H9 (cell line): ENCODE results near the gene ACP1. TPM values are rescaled to one million over a fixed set of nuclear protein-coding genes. Genes with fewer than 3 reads are reported as not detected.

Experiments used
- DNase-seq: peaks from one replicate; pipeline ENCODE4 v3.0.0-alpha.2; 2017
- H2AFZ ChIP-seq: one replicate; pipeline ENCODE4 v1.6.1; 2013; ENCODE audit warnings: mild to moderate bottlenecking, low read length, control low read depth, moderate library complexity
- H2AK5ac ChIP-seq: 2 replicates; pipeline ENCODE4 v1.6.1; 2013; ENCODE audit warnings: low read length, control low read depth, mixed read lengths; ENCODE audit not compliant: insufficient read length
- H2BK120ac ChIP-seq: one replicate; pipeline ENCODE4 v1.6.1; 2013; ENCODE audit warnings: low read depth, mild to moderate bottlenecking, low read length, control low read depth, inconsistent platforms; ENCODE audit not compliant: poor library complexity, severe bottlenecking
- H2BK12ac ChIP-seq: 2 replicates; pipeline ENCODE4 v1.6.1; 2013; ENCODE audit warnings: low read length, control low read depth, mixed read lengths, low read depth; ENCODE audit not compliant: insufficient read length
- H2BK15ac ChIP-seq: 2 replicates; pipeline ENCODE4 v1.6.1; 2013; ENCODE audit warnings: low read depth, low read length, control low read depth
- H2BK20ac ChIP-seq: one replicate; pipeline ENCODE4 v1.6.1; 2013; ENCODE audit warnings: low read depth, mild to moderate bottlenecking, low read length, control low read depth, inconsistent platforms; ENCODE audit not compliant: poor library complexity, severe bottlenecking
- H2BK5ac ChIP-seq: 2 replicates; pipeline ENCODE4 v1.6.1; 2013; ENCODE audit warnings: low read length, control low read depth, mixed read lengths; ENCODE audit not compliant: insufficient read length
- H3K14ac ChIP-seq: 2 replicates; pipeline ENCODE4 v1.6.1; 2013; ENCODE audit warnings: low read length, control low read depth; ENCODE audit not compliant: insufficient read depth
- H3K18ac ChIP-seq: 2 replicates; pipeline ENCODE4 v1.6.1; 2013; ENCODE audit warnings: low read depth, mild to moderate bottlenecking, mixed read lengths, low read length, control low read depth; ENCODE audit not compliant: insufficient read length
- H3K23ac ChIP-seq: 2 replicates; pipeline ENCODE4 v1.6.1; 2013; ENCODE audit warnings: low read length, control low read depth, mixed read lengths, low read depth; ENCODE audit not compliant: insufficient read length
- H3K23me2 ChIP-seq: 2 replicates; pipeline ENCODE4 v1.6.1; 2013; ENCODE audit warnings: low read depth, mild to moderate bottlenecking, mixed read lengths, low read length, control low read depth; ENCODE audit not compliant: insufficient read length, poor library complexity, severe bottlenecking
- H3K27ac ChIP-seq: 2 replicates; pipeline ENCODE4 v1.5.1; 2013; ENCODE audit warnings: low read length, control low read depth, mixed read lengths, low read depth; ENCODE audit not compliant: insufficient read length
- H3K27me3 ChIP-seq: 2 replicates; pipeline ENCODE4 v1.6.1; 2013; ENCODE audit warnings: low read length, control low read depth, inconsistent platforms; ENCODE audit not compliant: insufficient read depth
- H3K4ac ChIP-seq: 2 replicates; pipeline ENCODE4 v1.6.1; 2013; ENCODE audit warnings: low read depth, mild to moderate bottlenecking, control low read depth, inconsistent platforms, low read length, moderate library complexity
- H3K4me1 ChIP-seq: 2 replicates; pipeline ENCODE4 v1.6.1; 2013; ENCODE audit warnings: low read length, control low read depth, inconsistent platforms; ENCODE audit not compliant: insufficient read depth
- H3K4me2 ChIP-seq: 2 replicates; pipeline ENCODE4 v1.6.1; 2013; ENCODE audit warnings: low read length, control low read depth, mixed read lengths; ENCODE audit not compliant: insufficient read length, insufficient read depth
- H3K56ac ChIP-seq: 2 replicates; pipeline ENCODE4 v1.6.1; 2013; ENCODE audit warnings: low read depth, mild to moderate bottlenecking, mixed read lengths, low read length, control low read depth; ENCODE audit not compliant: insufficient read length
- H3K79me1 ChIP-seq: 2 replicates; pipeline ENCODE4 v1.6.1; 2013; ENCODE audit warnings: low read depth, mild to moderate bottlenecking, moderate library complexity, low read length, control low read depth, inconsistent platforms; ENCODE audit not compliant: insufficient read depth, poor library complexity, severe bottlenecking
- H3K79me2 ChIP-seq: 2 replicates; pipeline ENCODE4 v1.6.1; 2013; ENCODE audit warnings: low read length, control low read depth, inconsistent platforms; ENCODE audit not compliant: insufficient read depth
- H3K9ac ChIP-seq: 2 replicates; pipeline ENCODE4 v1.6.1; 2013; ENCODE audit warnings: low read length, control low read depth, mixed read lengths; ENCODE audit not compliant: insufficient read length; ENCODE audit errors: extremely low read depth
- H3K9me3 ChIP-seq: one replicate; pipeline ENCODE4 v1.6.1; 2013; ENCODE audit warnings: low read depth, low read length, inconsistent platforms; ENCODE audit not compliant: control insufficient read depth
- H3T11ph ChIP-seq: one replicate; pipeline ENCODE4 v1.6.1; 2013; ENCODE audit warnings: mild to moderate bottlenecking, low read length, control low read depth, inconsistent platforms
- H4K20me1 ChIP-seq: one replicate; pipeline ENCODE4 v1.6.1; 2013; ENCODE audit not compliant: control insufficient read depth, insufficient read length, insufficient read depth
- H4K5ac ChIP-seq: 2 replicates; pipeline ENCODE4 v1.6.1; 2013; ENCODE audit warnings: low read depth, mild to moderate bottlenecking, mixed read lengths, low read length, control low read depth; ENCODE audit not compliant: insufficient read length
- H4K8ac ChIP-seq: replicated peaks from 2 replicates; pipeline ENCODE4 v1.6.1; 2013; ENCODE audit warnings: low read length, control low read depth, mixed read lengths, low read depth; ENCODE audit not compliant: insufficient read length
- H4K91ac ChIP-seq: 2 replicates; pipeline ENCODE4 v1.6.1; 2013; ENCODE audit warnings: low read depth, mild to moderate bottlenecking, moderate library complexity, mixed read lengths, low read length, control low read depth; ENCODE audit not compliant: insufficient read length
- H3K27ac Mint-ChIP-seq, 3 experiments: 2 replicates in 2 of 3; 3 replicates in 1 of 3; pipeline ENCODE4 v1.8.0; 2020 to 2021; ENCODE audit warnings: mixed read lengths in 3 of 3, mild to moderate bottlenecking in 1 of 3, moderate library complexity in 1 of 3
- H3K27me3 Mint-ChIP-seq: 2 replicates; pipeline ENCODE4 v1.8.0; 2021; ENCODE audit warnings: low read depth, mild to moderate bottlenecking, moderate library complexity, mixed read lengths
- H3K36me3 Mint-ChIP-seq, 3 experiments: 2 replicates in 2 of 3; 3 replicates in 1 of 3; pipeline ENCODE4 v1.8.0; 2020 to 2021; ENCODE audit warnings: low read depth in 3 of 3, mixed read lengths in 3 of 3; ENCODE audit not compliant: insufficient read depth in 1 of 3
- H3K4me1 Mint-ChIP-seq, 2 experiments: 2 replicates each; pipeline ENCODE4 v1.8.0; 2020; ENCODE audit warnings: mixed read lengths in 2 of 2
- H3K4me3 Mint-ChIP-seq, 2 experiments: 2 replicates in 1 of 2; 3 replicates in 1 of 2; pipeline ENCODE4 v1.8.0; 2020 to 2021; ENCODE audit warnings: mild to moderate bottlenecking in 2 of 2, mixed read lengths in 2 of 2, moderate library complexity in 1 of 2
- H3K9me3 Mint-ChIP-seq, 2 experiments: 2 replicates in 1 of 2; 3 replicates in 1 of 2; pipeline ENCODE4 v1.8.0; 2020; ENCODE audit warnings: mild to moderate bottlenecking in 2 of 2, mixed read lengths in 2 of 2, moderate library complexity in 1 of 2
- WGBS: extraction: QIAGEN DNeasy Blood & Tissue Kit; methylation state at CpG from one replicate; pipeline ENCODE4 v1.1.7; 2013; ENCODE audit warnings: missing lambda C conversion rate, low lambda C conversion rate, mixed read lengths; ENCODE audit not compliant: insufficient read length; ENCODE audit errors: extremely low coverage; 5-methylcytosine and 5-hydroxymethylcytosine counted together
- total RNA-seq: library from RNA; stranded (reverse); gene quantifications from 2 replicates; pipeline ENCODE4 v1.2.1, GENCODE V29; 2021
- TF ChIP-seq, protein P1 (sequence below): fragments of 200-600 bp; sonication (generic); conservative IDR thresholded peaks from 3 replicates; pipeline ENCODE4 v1.8.0; 2021; ENCODE audit warnings: antibody characterized with exemption, mild to moderate bottlenecking

Gene ACP1
- total RNA-seq, 1 experiment from 2014 or later: 143 TPM

DNA sequence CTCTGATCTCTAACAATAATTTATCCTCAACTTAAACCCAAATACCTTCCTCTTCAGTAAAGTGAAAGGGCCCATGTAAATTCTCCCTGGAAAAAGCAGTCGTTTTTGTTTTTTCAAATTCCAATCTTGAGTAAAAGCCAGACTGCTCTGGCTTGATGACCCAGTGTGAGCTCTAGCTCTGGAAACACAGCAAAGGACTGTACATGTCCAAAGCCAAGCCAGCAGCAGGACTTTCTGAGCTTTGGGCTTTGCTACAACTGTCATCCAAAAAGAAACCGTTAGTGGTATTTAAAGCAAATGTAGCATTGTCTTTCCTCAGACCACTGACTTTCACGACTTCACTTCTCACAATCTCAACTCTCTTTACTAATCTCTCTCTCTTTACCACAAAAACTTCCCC, 26.3 kb upstream of the ACP1 start:
- H4K91ac ChIP-seq: no peak overlapping the region
- H2BK15ac ChIP-seq: no peak overlapping the region
- no peaks in the 10 kb centered on the region for H3K23me2 ChIP-seq
- no peaks in the 10 kb centered on the region for H3K4me1 ChIP-seq
- H2BK20ac ChIP-seq: no peak overlapping the region
- Mint-ChIP-seq H3K9me3 (peaks cover 0 to 2% of the 10 kb centered on the region in 2 experiments; a peak in 2 of 5 replicates), H3K27me3 (no peaks in the 10 kb centered on the region; the same call in 1 of the 2 replicates), H3K27ac (peak overlapping the region in 1 of 3 experiments; percentile 72; a peak in 3 of 7 replicates), H3K4me1 (peaks cover 7 to 17% of the 10 kb centered on the region in 2 experiments), H3K4me3 (no peak overlapping the region), H3K36me3 (peaks cover 18 to 26% (median 22%) of the 10 kb centered on the region in 3 experiments)
- no peak overlapping the region for H3K23ac ChIP-seq
- H3K4ac ChIP-seq: no peak overlapping the region
- no peak overlapping the region for H2AK5ac ChIP-seq
- H3T11ph ChIP-seq: no peak overlapping the region
- H2BK5ac ChIP-seq: no peak overlapping the region
- H3K56ac ChIP-seq: no peak overlapping the region
- H3K18ac ChIP-seq: no peak overlapping the region
- H3K79me1 ChIP-seq: no peaks in the 10 kb centered on the region
- no peak overlapping the region for H4K5ac ChIP-seq
- no peak overlapping the region for H2BK12ac ChIP-seq
- no peak overlapping the region for H3K14ac ChIP-seq
- H3K9me3 ChIP-seq: no peaks in the 10 kb centered on the region
- H3K27me3 ChIP-seq: no peaks in the 10 kb centered on the region
- no peak overlapping the region for H3K9ac ChIP-seq
- no peak overlapping the region for H2AFZ ChIP-seq
- no peak for DNase-seq
- TF ChIP-seq, protein P1, sequence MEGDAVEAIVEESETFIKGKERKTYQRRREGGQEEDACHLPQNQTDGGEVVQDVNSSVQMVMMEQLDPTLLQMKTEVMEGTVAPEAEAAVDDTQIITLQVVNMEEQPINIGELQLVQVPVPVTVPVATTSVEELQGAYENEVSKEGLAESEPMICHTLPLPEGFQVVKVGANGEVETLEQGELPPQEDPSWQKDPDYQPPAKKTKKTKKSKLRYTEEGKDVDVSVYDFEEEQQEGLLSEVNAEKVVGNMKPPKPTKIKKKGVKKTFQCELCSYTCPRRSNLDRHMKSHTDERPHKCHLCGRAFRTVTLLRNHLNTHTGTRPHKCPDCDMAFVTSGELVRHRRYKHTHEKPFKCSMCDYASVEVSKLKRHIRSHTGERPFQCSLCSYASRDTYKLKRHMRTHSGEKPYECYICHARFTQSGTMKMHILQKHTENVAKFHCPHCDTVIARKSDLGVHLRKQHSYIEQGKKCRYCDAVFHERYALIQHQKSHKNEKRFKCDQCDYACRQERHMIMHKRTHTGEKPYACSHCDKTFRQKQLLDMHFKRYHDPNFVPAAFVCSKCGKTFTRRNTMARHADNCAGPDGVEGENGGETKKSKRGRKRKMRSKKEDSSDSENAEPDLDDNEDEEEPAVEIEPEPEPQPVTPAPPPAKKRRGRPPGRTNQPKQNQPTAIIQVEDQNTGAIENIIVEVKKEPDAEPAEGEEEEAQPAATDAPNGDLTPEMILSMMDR: no peak
- H3K4me2 ChIP-seq: no peak overlapping the region
- no peaks in the 10 kb centered on the region for H3K79me2 ChIP-seq
- WGBS: 100% methylated on average over 1 of the region's 3 CpGs
- no peak overlapping the region for H4K8ac ChIP-seq
- H4K20me1 ChIP-seq: no peaks in the 10 kb centered on the region
- no peak overlapping the region for H3K27ac ChIP-seq
- no peak overlapping the region for H2BK120ac ChIP-seq
